ENCODE data around the gene CCDC8. TPM values are rescaled to one million over a fixed set of nuclear protein-coding genes. Genes with fewer than 3 reads are reported as not detected.

Gene CCDC8
- total RNA-seq, 3 donors from 2014 or later: 0.75 to 3.4 (median 1.7) TPM

DNA sequence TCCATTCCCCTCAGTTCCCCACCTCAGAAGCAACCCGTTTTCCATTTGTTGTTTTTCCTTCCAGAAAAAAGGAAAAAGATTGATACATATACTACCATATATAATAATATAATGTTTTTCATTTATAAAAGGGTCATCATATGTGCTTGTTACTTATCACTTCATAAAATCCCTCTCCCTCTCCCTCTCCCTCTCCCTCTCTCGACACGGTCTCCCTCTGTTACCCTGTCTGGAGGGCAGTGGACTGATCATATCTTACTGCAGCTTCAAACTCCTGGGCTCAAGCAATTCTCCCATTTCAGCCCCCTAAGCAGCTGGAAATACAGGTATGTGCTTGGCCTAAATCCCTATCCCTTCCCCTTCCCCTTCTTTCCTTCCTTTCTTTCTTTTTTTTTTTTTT, 40.9 kb upstream of the CCDC8 start:
- Histone ChIP-seq H3K4me3 (no peak overlapping the region), H3K36me3 (ENCODE audit: low read depth) (no peaks in the 10 kb centered on the region), H3K9me3 (no peaks in the 10 kb centered on the region), H3K4me1 (ENCODE audit: low read depth) (no peaks in the 10 kb centered on the region)
- TF ChIP-seq, protein P1, sequence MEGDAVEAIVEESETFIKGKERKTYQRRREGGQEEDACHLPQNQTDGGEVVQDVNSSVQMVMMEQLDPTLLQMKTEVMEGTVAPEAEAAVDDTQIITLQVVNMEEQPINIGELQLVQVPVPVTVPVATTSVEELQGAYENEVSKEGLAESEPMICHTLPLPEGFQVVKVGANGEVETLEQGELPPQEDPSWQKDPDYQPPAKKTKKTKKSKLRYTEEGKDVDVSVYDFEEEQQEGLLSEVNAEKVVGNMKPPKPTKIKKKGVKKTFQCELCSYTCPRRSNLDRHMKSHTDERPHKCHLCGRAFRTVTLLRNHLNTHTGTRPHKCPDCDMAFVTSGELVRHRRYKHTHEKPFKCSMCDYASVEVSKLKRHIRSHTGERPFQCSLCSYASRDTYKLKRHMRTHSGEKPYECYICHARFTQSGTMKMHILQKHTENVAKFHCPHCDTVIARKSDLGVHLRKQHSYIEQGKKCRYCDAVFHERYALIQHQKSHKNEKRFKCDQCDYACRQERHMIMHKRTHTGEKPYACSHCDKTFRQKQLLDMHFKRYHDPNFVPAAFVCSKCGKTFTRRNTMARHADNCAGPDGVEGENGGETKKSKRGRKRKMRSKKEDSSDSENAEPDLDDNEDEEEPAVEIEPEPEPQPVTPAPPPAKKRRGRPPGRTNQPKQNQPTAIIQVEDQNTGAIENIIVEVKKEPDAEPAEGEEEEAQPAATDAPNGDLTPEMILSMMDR (IDR thresholded peaks at IDR 0.05): no peak
- DNase-seq: no peak
- ATAC-seq: no peak
- intact Hi-C loops (cut with DNase I, micrococcal nuclease): no loop called here

DNA sequence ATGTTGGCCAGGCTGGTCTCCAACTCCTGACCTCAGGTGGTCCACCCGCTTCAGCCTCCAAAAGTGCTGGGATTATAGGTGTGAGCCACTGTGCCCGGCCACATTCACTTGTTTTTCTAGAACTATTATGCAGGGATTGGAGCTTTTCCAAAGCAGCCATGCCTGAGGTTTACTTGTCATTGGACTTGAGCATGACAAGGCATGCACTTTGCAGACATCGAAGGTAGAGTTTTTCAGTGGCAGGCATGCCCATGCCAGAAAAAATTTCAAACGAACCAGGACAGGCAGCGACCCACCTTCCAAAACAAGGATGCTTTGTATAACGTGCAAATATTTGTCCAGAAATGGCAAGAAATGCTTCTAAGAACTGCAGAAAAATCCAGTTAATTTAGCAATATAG, 40.3 kb upstream of the CCDC8 start:
- TF ChIP-seq, protein P1 (IDR thresholded peaks at IDR 0.05): no peak
- Histone ChIP-seq H3K9me3 (no peaks in the 10 kb centered on the region), H3K36me3 (ENCODE audit: low read depth) (no peaks in the 10 kb centered on the region), H3K4me3 (no peak overlapping the region), H3K4me1 (ENCODE audit: low read depth) (no peaks in the 10 kb centered on the region)
- ATAC-seq (no peak), DNase-seq (no peak)
- intact Hi-C loops (cut with DNase I, micrococcal nuclease): no loop called here

DNA sequence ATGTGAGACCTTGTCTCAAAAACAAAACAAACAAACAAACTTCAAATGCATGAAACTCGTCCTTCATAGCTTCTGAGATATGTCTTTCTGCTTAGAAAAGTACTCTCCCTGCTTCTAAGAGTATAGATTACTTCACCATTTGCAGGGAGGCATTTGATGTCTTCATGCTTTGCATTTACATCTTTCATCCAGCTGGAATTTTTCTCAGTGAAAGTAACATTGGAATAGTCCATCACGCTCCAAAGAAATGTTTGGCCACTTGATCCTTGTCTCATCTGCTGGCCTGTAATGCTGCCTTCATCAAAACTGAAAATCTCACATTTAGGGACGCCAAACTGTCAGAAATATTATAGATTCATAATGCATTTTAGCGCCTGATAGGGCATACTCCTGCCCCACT, 38.8 kb upstream of the CCDC8 start:
- ATAC-seq (no peak), DNase-seq (no peak)
- intact Hi-C loops (cut with DNase I, micrococcal nuclease): no loop called here
- TF ChIP-seq, protein P1 (IDR thresholded peaks at IDR 0.05): no peak
- Histone ChIP-seq H3K9me3 (no peaks in the 10 kb centered on the region), H3K4me3 (no peak overlapping the region), H3K4me1 (ENCODE audit: low read depth) (no peaks in the 10 kb centered on the region), H3K36me3 (ENCODE audit: low read depth) (no peaks in the 10 kb centered on the region)

DNA sequence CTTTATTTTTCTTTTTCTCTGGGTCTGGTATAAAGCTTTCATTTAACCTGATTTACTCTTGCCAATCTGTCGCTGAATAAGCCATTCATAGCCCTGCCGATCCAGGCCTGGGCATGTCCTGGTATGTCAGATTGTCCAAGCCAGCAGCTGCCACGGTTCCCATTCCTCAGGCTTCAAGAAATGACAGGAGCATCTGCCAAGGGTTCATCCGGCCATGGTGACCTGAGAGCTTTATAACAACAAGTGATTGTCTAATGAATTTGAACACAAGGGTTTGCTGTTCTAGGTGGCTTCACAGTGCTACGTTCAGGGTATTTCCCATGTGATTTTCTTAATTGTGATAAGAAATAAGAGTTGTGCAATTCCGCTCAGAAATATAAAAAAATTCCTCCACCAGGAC, 38.0 kb upstream of the CCDC8 start:
- no peaks in the 10 kb centered on the region for H3K9me3 ChIP-seq
- DNase-seq (no peak), ATAC-seq (no peak)
- TF ChIP-seq, protein P1 (IDR thresholded peaks at IDR 0.05): no peak
- no peak overlapping the region for H3K4me3 ChIP-seq
- no peaks in the 10 kb centered on the region for H3K36me3 ChIP-seq (ENCODE audit: low read depth)
- intact Hi-C loops (cut with DNase I, micrococcal nuclease): no loop called here
- H3K4me1 ChIP-seq (ENCODE audit: low read depth): no peaks in the 10 kb centered on the region

DNA sequence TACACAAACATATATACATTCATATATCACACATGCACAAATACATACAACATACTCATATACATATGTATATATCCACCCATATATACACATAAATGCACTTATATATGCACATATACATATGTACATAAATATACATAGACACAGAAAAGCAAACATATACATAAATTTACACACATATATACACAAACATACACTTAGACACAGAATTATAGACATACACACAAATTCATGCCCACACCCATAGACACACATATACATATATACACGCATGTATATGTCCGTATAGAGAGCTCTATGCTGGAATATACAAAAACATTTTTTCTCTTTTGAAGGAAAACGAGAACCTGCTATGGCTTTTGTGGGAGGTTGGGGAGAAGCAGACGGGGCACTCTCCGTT, 37.4 kb upstream of the CCDC8 start:
- TF ChIP-seq, protein P1 (IDR thresholded peaks at IDR 0.05): no peak
- no peak for ATAC-seq
- intact Hi-C loops (cut with DNase I, micrococcal nuclease): no loop called here
- H3K36me3 ChIP-seq (ENCODE audit: low read depth): no peaks in the 10 kb centered on the region
- H3K4me3 ChIP-seq: no peak overlapping the region
- DNase-seq: no peak
- H3K9me3 ChIP-seq: no peaks in the 10 kb centered on the region
- no peaks in the 10 kb centered on the region for H3K4me1 ChIP-seq (ENCODE audit: low read depth)

DNA sequence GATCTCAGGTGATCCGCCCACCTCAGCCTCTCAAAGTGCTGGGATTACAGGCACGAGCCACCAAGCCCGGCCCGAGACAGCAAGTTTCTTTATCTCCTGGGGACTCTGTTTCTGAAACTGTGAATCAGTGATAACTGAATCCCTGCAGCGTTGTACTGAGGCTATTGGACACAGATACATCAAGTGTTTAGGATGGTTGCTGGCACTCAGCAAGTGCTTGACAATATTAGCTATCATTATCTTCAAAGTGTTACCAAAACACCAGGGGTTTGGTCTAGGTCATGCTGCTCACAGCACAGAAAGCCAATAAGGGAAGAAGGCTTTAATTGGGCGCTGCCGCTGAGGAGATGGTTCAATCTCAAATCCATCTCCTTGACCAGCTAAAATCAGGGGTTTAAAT, 35.9 kb upstream of the CCDC8 start:
- no peak overlapping the region for H3K4me3 ChIP-seq
- ATAC-seq (no peak), DNase-seq (no peak)
- H3K36me3 ChIP-seq (ENCODE audit: low read depth): no peaks in the 10 kb centered on the region
- H3K9me3 ChIP-seq: no peaks in the 10 kb centered on the region
- intact Hi-C loops (cut with DNase I, micrococcal nuclease): no loop called here
- TF ChIP-seq, protein P1 (IDR thresholded peaks at IDR 0.05): no peak
- no peaks in the 10 kb centered on the region for H3K4me1 ChIP-seq (ENCODE audit: low read depth)
